Keratinocyte (primary cell): ENCODE measurements around the gene TBCA.

Source experiments
- CTCF ChIP-seq, 3 experiments: IDR thresholded peaks in 1 of 3; conservative IDR thresholded peaks in 1 of 3; optimal IDR thresholded peaks in 1 of 3; 2 replicates in 2 of 3; 3 replicates in 1 of 3; pipeline versions ENCODE3 to v1.5.1; 2011; ENCODE audit warnings: low read length in 3 of 3, mild to moderate bottlenecking in 3 of 3, moderate library complexity in 2 of 3, control low read depth in 1 of 3, inconsistent platforms in 1 of 3; ENCODE audit not compliant: insufficient read depth in 2 of 3; ENCODE audit errors: extremely low read depth in 1 of 3
- EZH2 ChIP-seq: IDR thresholded peaks from one replicate; pipeline ENCODE4 v1.6.1; 2012; ENCODE audit warnings: inconsistent platforms, mild to moderate bottlenecking, low read length, moderate library complexity

- TF ChIP-seq CTCF (optimal IDR thresholded peaks at IDR 0.05 in 1 of 3, IDR thresholded peaks at IDR 0.05 in 1 of 3, conservative IDR thresholded peaks at IDR 0.05 in 1 of 3; ENCODE audit: extremely low read depth in 1 of 3, insufficient read depth in 2 of 3, low read length in 3 of 3), result no peak
- TF ChIP-seq EZH2, result no peak
Measured at GRCh38 chr5:77812926-77813589, 36.9 kb upstream of the TBCA start.
